Right kidney (tissue), 1 donor: ENCODE results near the gene TBX15.

Source experiments
- DNase-seq: peaks from one replicate; pipeline ENCODE4 v3.0.0-alpha.2; 2016

TBX15 gene

GRCh38 chr1:118890851-118891384 is 97.2 kb downstream of the TBX15 start:
- no peak for DNase-seq

- DNase-seq, result no peak
Measured at GRCh38 chr1:118884946-118885345, 103.2 kb downstream of the TBX15 start.

GRCh38 chr1:118881751-118882150 is 106.4 kb downstream of the TBX15 start:
- no peak for DNase-seq

DNA sequence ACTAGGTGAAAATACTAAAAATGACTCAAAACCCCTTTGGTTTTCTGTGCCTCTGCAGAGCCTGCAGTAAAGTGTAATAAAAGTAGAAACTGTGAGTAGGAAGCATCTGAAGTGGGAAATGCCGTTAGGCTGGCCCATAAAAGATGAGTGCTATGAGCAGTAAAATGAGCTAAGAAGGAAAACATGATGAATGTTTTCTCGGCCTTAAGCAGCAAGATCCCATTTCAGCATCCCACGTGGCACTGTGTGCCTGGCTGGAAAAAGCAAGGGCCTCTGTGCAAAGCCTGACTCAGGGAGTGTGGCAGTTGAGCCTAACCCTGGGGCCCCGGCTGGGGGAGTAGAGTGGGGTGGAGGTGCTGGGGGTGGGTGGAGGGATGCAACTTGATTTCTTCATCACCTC is 109.5 kb downstream of the TBX15 start:
- no peak for DNase-seq

DNA sequence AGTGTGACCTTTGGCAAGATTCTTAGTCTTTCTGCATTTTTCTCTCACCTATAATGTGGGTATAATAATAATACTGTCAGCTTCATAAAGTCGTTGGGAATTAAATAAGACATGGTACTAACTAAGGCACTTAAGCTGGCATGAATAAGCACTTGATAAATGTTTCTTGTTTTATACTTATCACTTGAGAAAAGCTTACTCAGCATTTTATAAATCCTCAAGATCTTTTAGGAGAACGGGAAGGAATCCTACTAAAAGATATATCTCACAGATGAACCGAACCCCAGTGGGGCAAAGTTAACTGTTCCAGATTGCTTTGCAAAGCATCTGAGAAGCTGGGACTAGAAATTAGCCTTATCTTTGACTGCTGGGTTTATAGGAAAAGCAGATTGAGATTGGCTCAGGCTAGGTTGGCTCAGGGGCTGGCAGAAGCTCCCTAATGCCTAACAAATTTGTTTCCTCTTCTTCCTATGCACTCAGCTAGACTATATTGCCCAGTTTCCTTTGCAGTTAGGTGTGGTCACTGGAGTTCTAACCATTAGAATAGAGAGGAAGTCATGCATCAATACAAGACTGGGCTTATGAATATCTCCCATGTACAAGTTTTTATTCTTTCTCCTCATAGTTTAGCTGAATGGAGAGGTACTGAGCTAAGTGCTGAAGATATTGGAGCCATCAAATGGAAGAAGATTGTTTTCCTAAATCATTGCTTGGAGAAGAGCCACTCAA is 110.3 kb downstream of the TBX15 start:
- no peak for DNase-seq

DNA sequence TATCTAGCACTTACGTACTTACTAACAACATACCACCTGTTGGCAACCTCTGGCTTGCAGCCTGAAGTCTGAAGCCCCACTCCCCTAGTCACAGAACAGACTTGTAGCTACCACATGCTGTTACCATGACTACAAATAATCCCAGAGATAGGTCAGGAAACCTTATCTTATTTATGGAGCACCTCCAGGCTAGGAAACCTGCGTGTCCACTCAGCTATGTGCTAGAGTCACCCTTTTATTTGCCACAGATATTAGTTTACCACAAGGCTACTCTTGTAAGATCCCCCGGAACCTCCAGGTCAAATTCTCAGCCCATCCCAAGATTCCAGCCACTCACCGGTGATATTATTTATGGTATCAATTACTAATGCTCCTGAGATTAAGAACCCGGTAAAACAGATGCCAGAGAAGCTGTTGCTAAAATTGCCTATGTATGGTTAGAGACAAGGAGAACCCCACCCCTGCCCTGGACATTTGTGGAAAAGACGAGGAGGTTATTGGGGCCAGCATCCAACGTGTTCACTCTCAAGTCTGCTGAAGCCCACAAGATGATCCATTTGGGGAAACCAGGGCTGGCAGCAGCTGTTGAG is 116.5 kb downstream of the TBX15 start:
- DNase-seq, result no peak

GRCh38 chr1:118868387-118868786 is 119.8 kb downstream of the TBX15 start:
- no peak for DNase-seq

- DNase-seq, result no peak
Measured at GRCh38 chr1:118866330-118866729, 121.8 kb downstream of the TBX15 start.

DNA sequence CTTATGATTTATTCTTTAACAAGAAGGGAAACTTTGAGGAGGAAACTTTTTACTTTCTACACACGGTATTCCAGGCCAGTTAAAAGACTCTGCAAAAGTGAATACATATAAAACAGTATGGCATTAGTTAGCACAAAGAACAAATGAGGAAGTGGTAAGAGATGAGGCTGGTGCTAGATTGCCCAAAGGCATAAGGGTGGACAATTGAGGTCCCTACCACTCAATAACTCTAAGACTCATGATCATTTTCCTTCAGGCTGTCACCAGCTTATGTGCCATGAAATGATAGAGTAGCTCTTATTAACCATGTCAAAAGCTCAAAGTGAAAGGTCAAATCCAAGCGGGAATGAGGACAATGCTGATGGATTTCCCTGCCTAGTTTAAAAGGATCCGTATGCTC is 124.5 kb downstream of the TBX15 start:
- DNase-seq, result no peak

DNA sequence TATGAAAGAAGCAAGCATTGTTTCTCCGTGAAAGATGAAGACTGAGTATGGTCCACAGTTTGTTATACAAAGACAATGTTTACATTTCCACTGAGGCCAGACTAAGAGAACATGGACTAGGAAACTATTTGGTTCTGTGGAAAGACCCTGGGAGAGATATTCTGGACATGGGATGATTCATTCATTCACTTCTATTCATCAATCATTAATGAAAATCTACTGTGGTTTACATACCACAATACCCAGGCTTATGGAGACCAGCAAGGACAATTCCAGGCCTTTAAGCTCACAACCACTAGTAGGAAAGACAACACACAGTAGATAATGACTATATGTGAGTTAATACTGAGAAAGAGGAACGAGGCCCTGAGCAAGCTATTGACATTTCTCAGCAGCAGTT is 125.4 kb downstream of the TBX15 start:
- DNase-seq, result no peak

DNA sequence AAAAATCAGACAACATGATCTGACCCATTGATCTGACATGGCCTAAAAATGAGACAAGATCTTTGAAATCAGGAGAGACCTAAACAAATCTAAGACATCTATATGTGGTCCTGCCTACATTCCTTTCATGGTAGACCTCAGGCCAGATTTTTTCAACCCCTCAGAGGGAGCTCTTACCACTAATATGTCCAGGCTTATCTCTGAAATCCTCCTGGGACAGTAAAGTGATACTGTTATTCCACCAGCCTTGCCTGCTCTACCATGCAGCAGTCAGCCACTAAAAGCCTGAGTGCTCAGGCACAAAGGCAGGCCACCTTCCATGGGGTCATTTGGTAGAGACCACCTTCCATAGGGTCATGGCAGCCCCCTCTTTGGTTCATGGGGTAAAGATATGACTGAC is 126.9 kb downstream of the TBX15 start:
- DNase-seq, result no peak

DNA sequence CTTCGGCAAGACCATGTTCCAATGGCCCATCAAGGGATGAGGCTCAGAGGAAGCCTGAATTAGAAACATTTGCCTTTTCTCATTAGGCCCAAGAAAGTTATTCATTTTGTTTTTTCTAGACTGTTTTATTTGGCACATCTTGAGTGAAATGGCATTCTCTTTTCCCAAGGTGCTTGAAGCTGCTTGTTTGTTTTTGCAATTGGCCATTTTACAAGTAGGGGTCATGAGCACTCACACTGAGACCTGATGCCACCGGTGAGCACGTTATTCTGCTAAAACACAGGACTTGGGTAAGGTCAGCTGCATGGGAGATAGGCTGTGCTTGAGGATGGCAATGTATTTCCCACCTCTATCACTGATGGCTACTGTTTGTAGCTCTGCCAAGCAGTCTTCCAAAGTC is 128.1 kb downstream of the TBX15 start:
- DNase-seq, result no peak

GRCh38 chr1:118846443-118846842 is 141.7 kb downstream of the TBX15 start:
- no peak for DNase-seq

GRCh38 chr1:118842452-118843201 is 145.5 kb downstream of the TBX15 start:
- DNase-seq, result no peak

DNA sequence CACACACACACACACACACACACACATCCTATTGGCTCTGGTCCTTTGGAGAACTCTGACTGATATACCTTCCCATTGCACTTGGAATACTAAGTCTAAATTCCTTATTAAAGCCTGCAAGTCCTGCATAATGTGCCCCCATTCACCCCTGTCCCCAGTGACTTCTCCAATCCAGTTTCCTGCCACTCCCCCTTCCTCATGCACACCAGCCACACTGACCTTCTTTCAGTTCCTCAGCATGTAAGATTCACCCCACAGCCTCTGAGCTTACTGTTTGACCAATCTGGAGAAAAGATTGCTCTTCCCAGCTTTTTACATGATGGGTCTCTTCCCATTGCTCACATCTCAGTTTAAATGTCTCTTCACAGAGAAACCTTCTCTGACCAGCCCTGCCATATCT is 146.6 kb downstream of the TBX15 start:
- DNase-seq, result no peak
